Right renal pelvis (tissue), 4 donors: ENCODE results near the gene SMAD3. TPM values are rescaled to one million over a fixed set of nuclear protein-coding genes. Genes with fewer than 3 reads are reported as not detected.
A peak's percentile ranks its signal among the peaks of the same experiment; 100 is the strongest.

ENCODE experiments used
- DNase-seq, 4 donors: peaks; one replicate each; pipeline ENCODE4 v3.0.0-alpha.2; 2013; ENCODE audit warnings: low read depth in 4 of 4, low spot score in 3 of 4, missing footprints in 1 of 4
- polyA plus RNA-seq, 4 donors: library from polyadenylated mRNA; unstranded; fragments of 120-200 nt; gene quantifications; one replicate each; pipeline ENCODE4 v1.2.1, GENCODE V29; 2013; ENCODE audit not compliant: insufficient read length in 4 of 4

The SMAD3 gene
- polyA plus RNA-seq, 4 donors = 47.5 to 53.1 (median 50.2) TPM

DNA sequence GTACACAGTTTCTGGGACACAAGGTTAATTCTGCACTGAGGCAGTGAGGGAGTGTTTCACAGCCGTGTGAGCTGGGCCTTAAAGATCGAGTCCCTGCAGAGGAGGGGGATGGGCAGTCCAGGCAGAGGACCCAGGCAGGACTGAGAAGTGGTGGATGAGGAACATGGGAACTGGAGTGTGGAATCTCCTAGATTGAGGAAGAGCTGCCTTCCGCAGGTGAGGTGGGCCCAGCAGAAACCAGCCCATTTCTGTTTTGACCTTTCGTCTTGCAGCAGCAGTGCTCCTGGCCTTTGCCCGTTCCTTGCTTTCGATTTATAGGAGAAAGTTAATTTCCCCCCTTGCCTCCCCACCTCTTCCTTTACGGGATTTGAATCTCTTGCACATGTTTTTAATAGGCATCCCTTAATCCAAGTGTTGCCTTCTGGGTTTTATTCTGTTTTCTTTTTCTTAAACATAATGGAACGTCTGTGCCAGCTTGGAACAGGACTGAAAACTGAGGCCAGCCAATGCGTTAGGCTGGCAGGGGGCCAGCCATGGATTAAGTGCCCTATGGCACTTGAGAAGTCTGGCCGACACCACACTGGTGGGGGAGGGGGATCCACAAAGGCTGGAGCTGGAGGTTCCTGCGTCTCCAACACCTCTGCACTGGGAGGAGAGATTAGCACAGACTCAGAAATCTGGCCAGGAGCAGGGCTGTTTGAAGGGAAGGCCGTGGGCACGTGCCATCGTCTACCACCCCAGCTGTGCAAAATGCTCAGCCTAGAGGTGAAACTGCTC is 111.0 kb downstream of the SMAD3 start:
- DNase-seq = no peak

DNA sequence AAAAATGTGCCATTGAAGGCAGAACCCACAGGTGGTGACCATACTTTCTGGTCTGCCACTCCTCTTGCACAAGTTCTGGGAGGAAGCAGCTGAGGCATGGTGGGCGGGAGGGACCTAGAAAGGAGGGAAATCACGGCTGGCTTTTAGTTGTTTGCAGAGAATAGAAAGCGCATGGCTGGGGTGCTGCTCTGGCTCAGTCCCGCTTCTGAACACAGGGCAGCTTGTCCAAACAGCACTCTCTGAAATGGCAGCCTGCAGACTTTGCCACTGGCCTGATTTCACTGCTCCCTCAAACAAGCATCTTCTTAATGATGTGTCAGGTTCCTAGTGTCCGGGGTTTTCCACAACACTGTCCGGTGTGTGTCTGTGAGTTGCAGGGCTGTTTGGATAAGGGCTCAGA is 112.3 kb downstream of the SMAD3 start:
- no peak for DNase-seq

DNA sequence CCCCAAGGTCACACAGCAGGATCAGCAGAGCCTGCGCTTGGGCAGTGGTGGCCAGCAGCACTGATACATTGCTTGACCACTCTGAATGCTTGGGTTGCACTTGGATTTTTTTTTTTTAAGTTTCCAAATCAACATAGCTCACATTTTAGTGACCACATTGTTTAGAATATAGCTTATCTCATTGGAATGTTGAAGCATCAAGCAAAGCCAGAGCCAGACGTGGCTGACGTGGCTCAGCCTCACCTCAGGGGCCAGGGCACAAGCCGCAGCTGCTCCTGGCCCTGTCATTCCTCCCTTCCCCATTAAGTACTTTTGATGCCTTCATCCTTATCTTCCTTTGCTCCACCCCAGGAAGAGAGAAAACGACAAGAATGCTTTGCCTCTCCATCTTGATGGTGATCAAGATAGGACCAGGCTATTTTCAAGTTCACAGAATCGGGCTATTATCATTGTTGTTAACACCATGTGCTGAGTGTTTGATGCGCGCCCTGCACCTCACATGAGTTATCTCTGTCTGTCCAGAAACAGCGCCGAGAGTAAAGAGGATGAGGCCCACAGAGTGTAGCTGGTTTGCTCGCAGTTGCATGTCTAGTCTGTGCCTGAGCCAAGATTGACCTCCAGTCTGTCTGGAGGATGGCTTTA is 113.3 kb downstream of the SMAD3 start:
- DNase-seq = no peak

DNA sequence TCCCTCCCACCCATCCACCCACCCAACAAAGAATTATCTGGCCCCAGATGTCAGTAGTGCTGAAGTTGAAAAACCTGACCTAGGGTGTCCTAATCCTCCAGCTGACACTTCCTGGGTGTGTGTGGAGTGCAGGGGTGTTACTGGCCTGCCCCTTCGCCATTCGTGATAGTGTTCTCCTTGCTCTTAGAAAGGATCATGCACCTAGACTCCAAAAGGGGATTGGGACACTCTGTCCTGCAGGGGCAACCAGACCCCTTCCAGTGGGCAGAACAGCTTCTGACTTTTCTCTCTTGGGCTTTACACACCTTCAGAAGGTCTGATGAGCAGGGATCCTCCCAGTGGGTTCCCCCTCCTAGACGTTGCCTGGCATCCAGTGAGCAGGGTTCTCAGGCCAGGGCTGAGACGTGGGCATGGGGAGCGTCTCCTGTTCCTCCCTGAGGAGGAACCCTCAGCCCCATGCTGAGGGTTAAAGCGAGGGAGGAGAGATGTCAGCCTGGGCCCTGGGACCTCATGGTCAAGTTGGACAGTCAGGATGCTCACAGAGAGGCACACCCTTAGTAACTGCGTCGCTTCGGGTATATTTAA is 114.1 kb downstream of the SMAD3 start:
- no peak for DNase-seq

DNA sequence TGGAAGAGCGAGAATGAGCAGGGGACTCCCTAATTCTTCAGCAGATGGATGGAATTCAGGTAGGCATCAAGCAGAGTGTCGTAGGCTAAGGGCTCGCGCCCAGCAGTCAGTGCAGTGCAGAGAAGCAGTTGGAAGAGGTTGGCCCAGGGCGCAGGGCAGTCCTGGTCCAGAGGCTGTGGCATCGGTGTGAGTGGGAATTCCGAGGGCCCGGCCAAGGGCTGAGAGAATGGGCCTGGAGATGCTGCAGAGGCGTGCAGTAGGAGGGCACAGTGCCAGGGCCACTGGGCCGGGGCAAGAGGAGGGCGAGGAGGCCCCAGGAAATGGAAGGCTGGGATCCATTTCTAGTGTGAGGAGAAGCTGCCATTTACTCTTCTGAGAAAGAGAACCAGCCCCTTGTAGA is 114.6 kb downstream of the SMAD3 start:
- no peak for DNase-seq

DNA sequence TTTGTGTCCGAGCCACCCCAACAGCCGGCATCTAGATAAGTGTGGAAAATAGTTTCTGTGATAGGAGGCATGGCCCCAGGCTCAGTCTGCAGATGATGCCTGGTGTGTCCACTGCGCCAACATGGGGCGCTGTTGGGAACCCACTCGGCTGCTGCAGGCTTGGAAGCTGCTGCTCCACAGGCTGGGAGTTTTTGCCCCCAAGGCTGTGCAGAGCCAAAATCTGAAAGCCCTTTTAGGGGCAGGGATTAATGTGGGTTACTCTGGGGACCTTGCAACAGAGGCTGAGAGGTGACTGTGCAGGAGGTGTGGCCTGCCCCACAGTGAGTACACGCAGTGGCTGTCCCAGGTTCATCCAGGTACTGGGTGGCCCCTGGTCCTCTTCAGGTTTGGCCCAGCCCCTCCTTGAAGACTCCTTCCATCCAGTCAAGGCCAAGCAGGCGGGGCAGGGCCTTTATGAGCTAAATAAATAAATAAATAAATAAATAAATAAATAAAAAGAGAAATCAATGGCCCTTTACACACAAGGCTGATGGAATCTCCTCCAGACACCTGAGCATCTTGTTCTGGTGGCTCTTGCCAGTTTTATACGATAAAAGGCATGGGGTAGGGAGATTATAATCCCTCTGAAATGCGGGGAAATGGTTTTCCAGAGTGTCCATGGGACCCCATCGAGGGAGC is 115.3 kb downstream of the SMAD3 start:
- no peak for DNase-seq

DNA sequence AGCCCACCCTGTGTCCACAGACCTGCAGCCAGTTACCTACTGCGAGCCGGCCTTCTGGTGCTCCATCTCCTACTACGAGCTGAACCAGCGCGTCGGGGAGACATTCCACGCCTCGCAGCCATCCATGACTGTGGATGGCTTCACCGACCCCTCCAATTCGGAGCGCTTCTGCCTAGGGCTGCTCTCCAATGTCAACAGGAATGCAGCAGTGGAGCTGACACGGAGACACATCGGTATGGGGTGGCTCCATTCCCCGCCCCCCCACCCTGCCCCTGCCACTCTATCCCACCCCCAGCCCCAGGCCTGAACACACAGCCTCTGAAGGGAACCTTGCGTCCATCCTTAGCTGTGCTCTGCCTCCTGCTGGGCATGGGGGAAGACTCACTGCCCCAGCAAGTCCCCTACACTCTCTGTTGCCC is 115.8 kb downstream of the SMAD3 start:
- DNase-seq = no peak

DNA sequence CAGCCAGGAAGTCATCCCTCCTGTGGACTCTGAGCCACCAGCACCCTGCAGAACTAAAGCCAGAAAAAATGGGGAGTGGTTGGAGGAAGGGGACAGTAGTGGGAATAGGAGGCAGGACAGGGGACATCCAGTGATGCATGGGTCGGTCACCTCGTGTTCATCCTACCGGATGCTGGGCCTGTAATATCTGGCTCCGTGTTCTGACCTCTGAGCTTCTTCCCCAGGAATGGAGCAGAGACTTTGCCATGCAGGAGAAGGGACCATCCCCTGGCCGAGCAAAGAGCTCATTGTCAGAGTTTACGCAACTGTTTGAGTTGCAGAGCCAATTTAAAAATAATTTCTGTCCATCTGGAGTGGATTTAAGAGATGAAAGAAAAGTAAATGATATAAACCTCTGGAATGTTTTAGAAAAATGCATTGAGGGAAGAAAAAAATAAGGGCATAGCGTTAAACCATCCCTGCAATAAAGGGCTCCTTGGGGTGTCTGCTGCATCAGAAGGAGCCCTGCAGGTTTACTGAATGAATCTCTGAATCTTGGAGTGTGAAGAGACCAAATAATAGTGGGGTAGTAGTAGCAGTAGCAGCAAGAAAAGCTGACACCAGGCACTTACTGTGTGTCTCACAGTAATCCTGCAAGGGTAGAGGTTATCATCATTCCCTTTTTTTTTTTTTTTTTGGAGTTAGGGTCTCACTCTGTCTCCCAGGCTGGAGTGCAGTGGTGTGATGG is 118.2 kb downstream of the SMAD3 start:
- DNase-seq = no peak

DNA sequence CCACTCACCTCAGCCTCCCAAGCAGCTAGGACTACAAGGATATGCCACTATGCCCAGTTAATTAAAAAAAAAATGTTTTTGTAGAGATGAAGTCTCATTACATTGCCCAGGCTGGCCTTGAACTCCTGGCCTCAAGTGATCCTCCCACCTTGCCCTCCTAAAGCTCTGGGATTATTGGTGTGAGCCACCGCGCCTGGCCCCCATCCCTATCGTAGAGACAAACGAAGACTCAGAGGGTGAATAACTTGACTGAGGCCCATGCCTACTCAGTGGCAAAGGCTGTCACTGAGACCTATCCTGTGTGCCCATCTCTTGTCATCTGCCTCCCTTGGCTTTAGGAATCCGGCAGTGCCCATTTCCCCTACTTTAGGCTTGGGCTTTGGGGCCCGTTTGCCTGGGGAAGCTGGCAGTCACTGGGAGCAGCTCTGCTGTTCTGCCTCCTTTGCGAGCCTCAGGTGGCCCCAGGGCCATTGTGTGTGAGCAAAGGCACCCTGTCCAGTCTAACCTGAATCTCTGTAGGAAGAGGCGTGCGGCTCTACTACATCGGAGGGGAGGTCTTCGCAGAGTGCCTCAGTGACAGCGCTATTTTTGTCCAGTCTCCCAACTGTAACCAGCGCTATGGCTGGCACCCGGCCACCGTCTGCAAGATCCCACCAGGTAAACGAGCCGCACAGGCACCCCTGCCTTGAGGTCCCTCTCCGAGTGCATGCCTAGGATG is 119.0 kb downstream of the SMAD3 start:
- DNase-seq = no peak

DNA sequence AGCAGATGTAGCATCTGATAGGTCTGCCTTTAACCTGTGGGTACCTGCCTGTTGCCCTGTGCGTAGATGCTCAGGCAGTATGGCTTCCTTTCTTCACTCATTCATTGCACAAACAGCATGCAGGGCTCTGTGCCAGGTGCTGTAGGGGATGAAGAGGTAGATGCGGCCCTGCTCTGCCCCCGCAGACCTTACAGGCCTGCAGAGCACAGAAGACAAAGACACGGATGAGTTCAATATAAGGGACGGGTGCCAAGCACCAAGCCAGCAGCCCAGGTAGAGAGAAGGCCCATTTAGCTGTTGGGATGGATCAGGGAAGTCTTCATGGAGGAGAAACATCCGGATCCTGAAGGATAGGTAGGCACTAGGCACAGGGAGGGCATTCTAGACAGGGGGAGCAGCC is 119.6 kb downstream of the SMAD3 start:
- DNase-seq = no peak

DNA sequence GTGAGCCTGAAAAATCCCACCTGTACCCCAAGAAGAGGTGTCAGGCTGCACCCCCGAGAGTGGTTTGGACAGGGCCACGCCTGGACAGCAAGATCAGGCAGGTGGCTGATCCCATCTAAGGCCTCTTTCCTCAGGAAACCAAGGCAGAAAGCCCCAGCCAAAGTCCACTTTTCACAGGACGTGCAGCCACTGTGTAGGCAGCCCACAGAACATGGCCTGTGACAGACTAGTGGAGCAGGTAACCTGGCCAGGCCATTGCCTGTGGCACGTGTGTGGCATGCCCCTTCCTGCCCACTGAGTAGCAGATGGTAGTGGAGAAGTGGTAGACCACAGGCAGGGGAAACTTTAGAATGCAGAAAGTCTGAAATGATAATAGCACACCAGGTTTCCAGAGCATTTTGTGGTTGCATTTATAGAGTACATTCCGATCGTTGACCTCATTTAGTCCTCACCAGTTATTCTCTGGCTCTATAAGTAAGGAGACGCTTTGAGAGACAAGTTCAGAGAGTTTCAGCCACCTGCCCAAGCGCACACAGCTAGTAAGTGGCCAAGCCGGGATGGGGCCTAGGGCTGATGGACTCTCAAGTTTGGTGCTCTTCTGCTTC is 120.3 kb downstream of the SMAD3 start:
- DNase-seq = no peak

DNA sequence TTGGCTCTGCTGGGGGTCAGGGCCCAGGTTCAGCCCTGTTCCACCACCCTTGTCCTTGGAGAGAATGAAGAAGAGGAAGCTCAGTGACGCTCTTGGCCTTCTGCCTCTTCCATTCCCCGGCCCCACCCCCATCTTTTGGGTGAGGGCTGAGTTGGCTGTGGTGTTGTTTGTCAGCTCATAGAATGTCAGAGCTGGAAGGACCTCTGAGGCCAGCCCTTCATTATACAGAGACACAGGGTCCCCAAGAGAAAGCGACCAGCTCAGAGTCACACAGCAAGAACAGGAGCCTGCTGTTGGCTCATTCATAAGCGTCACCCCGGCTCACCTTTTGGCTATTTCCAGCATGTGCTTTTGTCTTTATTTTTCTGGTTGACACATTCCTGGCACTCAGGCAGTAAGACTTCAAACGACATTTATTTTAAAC is 120.8 kb downstream of the SMAD3 start:
- no peak for DNase-seq

DNA sequence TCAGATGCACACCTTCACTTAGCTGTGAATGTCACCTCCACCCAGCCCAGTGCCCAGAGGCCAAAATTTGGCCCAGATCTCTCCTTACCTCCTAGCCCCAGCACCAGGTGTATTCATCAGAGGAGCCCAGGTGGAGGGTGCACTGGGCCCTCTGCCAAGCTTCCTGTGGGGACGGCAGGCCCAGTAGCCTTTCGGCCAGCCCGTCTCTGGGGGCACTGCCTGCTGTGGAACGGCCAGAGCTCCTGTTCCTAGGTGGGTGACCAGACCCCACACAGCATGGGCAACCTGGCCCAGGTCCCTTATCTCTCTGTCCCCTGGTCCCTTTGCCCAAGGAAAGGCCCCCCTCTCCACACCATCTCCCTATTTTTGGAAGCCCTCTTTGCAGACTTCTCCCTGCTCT is 121.3 kb downstream of the SMAD3 start:
- no peak for DNase-seq

DNA sequence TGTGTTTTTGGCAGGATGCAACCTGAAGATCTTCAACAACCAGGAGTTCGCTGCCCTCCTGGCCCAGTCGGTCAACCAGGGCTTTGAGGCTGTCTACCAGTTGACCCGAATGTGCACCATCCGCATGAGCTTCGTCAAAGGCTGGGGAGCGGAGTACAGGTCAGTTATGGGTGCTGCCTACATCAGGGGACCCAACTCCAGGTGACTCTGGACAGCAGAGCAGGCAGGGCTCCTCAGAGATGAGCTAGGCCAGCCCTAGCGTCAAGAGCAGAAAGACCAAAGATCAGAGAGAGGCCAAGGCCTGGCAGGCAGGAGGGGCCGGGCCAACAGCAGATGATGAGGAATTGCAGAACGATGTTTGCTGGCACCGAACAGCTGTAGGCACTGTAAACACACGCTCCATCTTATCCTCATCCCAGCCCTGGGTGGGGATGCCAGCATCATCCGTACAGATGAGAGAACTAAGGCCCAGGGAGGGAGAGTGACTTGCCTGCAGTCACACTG is 122.0 kb downstream of the SMAD3 start:
- DNase-seq = no peak

DNA sequence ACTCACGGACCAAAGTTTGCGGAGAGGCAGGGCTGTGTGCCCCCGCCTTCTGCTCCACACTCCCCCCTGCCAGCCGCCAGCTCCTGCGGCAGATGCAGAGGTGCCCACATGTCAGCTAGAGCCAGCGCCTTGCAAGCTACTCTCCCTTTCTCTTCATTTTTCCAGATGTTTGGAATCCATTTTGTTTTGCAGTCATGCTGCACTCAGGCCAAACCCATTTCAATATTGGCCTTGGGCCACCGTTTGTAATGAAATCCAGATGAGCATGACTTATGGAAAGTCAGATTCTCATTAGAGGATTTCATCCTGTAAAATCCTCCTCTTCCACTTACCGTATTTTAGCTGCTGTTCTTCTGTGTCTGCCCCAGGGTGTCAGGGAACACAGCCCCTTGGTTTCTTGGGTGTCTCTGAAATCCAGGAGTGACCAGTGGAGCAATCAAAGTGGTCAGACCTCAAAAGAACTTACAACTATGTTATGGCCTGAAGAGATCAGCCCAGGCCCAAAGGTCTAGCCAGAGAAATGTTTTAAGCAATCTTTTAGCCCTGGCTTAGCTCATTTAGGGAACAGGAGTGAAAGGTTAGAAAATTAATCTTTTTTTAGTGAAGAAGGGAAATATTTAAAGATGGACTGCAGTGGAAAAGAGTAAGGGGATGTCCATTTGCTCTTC is 123.3 kb downstream of the SMAD3 start:
- DNase-seq = peak in 1 of 4 donors; percentile 52

DNA sequence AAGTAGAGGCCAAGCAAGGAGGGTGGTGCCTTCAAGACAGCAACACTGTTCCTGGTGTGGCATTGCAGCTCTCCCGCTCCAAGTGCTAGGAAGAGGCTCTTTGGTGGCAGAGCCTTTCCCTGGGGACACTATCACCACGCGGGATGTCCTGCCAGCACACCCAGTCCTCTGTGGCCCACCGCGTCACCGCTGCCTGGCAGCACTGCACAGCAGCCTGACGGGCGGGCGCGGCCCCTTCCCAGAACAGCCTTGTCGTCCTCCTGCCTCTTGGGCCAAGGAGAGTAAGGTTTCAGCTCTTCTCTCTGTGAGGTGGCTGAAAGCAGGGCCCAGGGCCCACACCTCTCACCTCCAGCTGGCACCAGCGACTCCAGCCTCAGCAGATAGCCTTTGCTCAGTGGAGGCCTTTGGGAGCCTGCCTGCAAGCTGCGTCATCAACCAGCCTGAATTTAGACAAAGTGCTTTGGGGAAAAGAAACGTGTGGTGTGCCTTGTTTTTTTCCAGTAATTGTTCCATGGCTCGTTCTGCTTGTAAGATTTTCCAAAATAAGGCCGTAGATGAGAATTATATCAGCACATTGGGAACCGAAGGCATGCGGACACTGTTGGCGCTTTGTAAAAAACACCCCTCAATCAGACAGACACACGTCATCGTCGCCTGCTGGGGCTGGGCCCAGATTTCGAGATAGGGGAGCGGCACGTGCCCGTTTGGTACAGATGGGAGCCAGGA is 124.1 kb downstream of the SMAD3 start:
- no peak for DNase-seq

DNA sequence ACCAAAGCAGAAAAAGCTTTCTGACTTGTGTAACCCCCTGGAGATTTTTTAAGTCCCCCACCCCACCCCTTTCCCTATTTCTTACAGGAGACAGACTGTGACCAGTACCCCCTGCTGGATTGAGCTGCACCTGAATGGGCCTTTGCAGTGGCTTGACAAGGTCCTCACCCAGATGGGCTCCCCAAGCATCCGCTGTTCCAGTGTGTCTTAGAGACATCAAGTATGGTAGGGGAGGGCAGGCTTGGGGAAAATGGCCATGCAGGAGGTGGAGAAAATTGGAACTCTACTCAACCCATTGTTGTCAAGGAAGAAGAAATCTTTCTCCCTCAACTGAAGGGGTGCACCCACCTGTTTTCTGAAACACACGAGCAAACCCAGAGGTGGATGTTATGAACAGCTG is 124.9 kb downstream of the SMAD3 start:
- DNase-seq = no peak

DNA sequence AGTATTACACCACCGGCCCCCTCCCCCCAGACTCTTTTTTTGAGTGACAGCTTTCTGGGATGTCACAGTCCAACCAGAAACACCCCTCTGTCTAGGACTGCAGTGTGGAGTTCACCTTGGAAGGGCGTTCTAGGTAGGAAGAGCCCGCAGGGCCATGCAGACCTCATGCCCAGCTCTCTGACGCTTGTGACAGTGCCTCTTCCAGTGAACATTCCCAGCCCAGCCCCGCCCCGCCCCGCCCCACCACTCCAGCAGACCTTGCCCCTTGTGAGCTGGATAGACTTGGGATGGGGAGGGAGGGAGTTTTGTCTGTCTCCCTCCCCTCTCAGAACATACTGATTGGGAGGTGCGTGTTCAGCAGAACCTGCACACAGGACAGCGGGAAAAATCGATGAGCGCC is 125.4 kb downstream of the SMAD3 start:
- DNase-seq = no peak
